Measurements from ENCODE around the gene DUSP15.
"Not testable (repeated sequence)": the region's sequence is repeated elsewhere in the genome, so short reads cannot be mapped to it uniquely, and the experiment has no call there.

The DUSP15 gene

DNA sequence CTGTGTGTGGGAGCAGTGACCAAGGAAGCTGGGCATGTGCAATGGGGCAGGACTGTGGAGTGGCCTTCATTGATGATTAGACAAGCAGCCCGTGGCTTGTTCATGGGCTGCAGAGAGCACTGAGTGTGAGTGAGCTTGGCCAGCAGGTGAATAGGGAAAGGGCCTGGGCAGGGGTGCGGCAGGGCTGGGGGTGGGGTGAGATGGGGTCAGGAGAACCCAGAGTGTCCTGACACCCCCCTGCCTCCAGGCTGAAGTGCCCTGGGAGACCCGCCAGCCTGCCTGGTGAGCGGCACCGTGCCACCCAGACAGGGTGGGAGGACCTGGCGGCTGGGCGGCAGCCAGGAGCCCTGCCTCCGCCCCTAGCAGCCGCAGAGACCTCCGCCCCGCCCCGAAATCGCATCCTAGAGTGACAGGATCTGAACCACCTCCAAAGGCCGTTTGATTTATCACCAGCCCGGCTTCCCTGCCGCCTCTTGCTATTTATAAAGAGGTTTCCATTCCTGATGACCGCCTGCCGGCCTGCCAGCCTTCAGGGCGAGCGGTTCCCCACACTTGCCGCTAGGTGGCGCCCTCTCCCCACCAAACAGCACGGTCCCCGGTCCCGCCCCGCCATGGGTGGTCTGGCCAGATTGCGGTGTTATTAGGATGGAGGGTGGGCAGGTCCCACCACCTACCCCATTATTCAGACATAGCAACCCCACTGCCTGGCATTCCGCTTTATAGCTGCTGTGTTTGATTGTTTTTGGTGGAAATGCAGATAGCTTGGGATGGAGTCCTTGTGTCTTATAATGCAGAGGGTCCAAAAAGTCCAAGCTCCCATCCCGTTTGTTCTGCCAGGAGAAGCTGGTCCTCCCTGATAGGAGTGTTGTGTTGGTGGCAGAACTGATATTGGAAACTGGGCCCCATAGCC, 47.7 kb downstream of the DUSP15 start:
- DNase-seq (ENCODE audit: low spot score), result peak; percentile 90

DNA sequence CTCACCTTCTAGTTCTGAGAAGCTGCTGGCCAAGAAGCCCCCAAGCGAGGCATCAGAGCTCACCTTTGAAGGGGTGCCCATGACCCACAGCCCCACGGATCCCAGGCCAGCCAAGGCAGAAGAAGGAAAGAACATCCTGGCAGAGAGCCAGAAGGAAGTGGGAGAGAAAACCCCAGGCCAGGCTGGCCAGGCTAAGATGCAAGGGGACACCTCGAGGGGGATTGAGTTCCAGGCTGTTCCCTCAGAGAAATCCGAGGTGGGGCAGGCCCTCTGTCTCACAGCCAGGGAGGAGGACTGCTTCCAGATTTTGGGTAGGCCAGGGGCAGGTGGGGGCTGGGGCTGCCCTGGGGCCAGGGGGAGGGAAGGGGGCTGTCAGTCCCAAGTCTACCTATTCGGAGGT, 48.9 kb downstream of the DUSP15 start:
- no peak for DNase-seq (ENCODE audit: low spot score)

DNA sequence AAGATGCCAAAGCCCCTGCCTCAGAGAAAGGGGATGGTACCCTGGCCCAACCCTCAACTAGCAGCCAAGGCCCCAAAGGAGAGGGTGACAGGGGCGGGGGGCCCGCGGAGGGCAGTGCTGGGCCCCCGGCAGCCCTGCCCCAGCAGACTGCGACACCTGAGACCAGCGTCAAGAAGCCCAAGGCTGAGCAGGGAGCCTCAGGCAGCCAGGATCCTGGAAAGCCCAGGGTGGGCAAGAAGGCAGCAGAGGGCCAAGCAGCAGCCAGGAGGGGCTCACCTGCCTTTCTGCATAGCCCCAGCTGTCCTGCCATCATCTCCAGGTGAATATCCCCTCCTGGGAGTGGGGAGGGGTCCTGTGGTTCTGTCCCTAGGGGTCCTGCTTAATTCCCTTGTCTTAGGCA, 50.1 kb downstream of the DUSP15 start:
- DNase-seq (ENCODE audit: low spot score), result no peak

DNA sequence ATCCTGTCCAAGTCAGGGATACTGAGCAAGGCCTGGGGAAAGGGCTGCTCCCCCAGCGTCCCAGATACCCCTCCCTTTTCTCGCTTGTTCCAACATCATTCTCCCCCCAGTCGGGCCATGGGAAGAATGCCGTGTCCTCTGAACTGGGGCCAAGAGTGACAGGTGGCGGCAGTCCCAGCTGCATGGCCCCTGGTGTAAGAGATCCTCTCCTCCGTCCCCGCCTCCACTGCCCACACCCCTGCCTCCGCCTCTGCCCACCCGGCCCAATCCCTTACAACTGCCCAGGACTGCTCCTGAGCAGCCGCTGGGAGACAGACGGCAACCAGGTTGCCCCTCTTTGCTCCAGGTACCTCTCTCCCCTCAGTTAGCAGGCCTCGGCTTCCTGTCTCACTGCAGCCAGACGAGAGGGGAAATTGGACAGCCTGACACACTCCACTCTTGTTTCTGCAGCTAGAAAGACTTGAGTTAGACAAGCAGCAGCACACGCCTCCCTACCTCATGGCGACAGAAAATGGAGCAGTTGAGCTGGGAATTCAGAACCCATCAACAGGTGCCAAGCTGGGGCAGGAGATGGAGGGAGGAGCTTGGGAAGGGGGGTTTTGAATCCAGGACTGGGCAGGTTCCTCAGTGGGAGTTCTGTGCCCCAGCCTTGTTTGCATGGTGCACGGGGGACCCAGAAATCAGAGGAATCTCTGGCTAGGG, 51.1 kb downstream of the DUSP15 start, which contains the start of gene MYLK2:
TSS of gene MYLK2 (plus strand) at position 274 of the 702 bp plus-strand sequence. CDS start at position 499, 225 bp downstream.
- no peak for DNase-seq (ENCODE audit: low spot score)

DNA sequence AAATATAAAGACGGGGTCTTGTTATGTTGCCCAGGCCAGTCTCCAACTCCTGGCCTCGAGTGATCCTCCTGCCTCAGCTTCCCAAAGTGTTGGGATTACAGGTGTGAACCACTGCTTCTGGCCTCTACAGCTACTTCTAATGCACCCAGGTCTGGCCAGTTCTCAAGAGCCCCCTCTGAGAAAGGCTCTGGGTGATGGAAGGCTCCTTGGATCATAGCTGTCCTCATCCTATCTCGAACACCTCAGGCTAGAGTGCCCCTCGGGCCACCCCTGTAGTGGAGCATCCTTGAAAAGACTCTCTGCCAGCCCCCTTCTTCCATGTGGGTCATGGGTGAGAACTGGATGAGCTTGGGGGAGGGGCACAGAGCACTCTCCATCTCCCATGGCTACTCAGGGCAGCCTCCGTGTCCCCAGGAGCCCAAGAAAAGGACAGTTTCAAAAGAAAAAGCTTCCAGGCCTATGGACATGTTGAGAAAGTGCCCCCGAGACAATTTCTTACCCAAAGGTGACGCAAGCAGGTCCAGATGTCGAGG, 51.9 kb downstream of the DUSP15 start:
- no peak for DNase-seq (ENCODE audit: low spot score)

DNA sequence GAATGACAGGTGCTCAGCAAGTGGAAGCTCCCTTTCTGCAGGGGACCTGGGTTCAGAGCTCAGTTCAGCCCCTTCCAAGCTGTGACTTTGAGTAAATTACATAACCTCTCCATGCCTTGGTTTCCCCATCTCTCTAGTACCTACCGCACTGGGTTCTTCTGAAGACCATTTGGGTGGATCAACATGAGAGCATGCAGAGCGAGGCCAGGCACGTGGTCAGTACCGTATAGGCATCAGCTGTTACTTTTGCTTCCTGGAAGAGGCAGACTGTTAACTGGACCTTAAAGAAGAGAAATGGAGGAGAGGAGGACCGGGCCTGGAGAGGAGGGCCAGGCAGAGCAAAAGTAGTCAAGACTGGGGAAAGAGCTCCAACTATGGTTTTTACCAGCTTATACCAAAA, 52.9 kb downstream of the DUSP15 start:
- no peak for DNase-seq (ENCODE audit: low spot score)

DNA sequence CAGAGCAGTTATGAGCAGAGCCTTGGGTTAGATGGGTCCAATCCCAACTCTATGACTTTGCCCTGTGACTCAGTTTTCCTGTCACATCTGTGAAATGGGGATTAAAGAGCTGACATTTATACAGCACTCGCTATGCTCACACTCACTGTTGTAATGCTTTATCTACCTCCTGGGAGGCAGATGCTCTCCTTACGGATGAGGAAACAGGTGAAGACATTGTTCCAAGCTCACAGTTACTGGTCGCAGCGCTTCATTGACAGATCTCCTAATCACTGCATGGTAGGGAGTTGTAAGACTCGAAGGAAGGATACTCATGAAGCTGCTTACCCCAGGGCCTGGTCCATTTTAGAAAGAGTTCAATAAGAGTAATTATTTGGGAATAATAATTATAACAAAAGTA, 54.1 kb downstream of the DUSP15 start:
- DNase-seq (ENCODE audit: low spot score), result no peak

DNA sequence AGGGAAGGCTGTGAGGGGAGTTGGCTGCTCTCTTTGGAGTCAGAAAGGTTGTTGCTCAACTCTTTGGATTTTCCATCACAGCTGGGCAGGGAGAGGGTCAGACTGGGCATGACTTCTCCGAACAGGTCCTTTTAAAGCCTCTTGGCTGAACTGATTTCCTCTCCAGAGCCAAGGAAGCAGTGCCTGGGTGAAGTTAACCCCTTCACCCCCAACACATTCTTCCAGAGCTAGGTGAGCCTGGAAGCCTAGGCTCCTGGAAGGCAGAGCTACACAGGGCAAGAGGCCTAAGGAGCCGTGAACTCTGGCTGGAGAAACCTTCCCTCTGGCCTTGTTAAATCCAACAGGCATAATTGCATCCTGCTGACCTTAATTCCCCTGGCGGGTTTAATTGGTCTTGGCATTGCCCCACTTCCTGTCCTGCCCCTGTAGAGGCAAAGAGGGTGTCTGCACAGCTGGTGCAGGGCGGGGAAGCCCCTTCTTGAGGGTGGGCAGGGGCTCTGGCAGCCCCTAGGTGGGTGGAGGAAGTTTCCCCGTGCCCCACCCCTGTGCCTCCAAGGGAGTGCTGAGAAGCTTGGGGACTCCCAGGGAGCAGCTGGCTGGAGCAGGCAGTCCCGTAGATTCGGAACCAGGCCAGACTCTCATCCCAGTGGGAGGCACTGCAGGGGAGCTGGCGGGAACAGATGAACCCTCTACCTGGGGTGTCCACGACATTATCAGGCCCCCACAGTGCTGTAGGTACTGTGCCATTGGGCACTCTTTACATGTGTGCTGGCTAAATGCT, 54.7 kb downstream of the DUSP15 start:
- peak; percentile 48 for DNase-seq (ENCODE audit: low spot score)

DNA sequence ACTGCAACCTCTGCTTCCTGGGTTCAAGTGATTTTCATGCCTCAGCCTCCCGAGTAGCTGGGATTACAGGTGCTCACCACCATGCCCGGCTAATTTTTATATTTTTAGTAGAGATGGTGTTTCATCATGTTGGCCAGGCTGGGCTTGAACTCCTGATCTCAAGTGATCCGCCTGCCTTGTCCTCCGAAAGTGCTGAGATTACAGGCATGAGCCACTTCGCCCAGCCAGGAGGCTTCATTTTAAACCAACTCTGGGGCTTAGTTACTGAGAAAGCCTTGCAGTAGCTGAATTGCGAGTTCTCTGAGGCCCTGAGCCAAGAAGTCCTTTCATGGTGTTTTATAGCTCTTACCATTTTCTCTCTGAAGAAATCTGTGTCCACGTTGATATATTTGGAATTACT, 56.2 kb downstream of the DUSP15 start:
- DNase-seq (ENCODE audit: low spot score), result not testable (repeated sequence)

DNA sequence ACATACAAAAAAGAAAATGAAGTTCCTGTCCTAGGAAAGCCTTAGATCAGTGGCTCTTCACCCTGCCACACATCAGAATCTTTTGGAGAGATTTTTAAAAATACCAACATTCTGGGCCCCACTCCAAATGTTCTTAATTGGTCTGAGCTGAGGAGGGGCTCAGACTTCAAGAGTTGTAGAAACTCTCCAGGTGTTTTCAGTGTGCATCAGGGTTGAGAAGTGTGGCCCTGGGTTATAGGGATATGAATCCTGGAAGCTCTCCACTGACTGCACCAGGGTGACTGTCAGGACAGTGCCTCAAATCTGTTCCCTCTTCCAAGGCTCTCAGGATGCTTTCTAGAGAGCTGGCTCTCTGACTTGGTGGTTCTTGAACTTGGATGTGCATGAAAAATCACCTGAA, 56.7 kb downstream of the DUSP15 start:
- DNase-seq (ENCODE audit: low spot score), result no peak

DNA sequence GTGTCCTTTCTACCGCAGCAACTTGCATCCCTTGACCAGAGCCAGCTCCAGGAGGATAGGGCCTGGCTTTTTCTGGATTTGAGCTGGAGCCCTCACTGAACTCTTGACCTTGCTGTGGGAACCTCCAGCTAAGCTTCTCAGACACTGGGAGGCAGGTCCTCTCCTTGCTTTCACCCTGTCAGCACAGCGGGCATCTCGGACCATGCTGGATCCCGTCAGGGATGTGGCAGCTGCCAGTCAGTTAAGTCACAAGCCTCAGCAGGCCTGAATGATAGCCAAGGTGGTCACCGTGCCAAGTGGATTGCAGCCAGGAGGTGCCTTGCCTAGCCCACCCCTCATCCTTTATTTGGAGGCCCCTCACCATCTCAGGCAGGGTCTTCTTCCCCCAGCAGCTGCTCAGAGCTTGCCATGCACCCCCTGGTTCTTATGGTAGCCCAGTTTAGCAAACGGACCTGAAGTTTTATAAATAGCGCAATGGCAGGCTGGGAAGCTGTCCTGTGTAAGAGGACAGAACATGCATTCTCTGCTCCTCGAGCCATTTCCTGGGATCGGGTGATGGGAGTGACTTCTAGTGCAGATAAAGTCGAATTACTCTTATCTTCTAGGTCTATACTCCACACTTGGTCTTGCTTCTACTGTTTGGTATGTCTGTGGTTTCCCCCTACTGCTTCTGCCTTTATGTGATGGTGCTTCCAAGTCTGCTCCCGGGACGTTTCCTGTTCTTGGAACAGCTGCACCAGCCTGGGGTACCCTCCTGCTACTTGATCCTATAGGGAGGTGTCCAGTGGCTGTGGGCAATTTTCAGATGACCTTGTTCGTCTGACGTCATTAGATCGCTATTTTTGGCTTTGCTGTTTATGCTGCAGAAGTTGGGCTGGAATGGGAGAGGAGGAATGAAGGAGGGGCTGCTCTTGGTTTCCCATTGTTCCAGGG, 58.3 kb downstream of the DUSP15 start:
- peak; percentile 71 for DNase-seq (ENCODE audit: low spot score)

DNA sequence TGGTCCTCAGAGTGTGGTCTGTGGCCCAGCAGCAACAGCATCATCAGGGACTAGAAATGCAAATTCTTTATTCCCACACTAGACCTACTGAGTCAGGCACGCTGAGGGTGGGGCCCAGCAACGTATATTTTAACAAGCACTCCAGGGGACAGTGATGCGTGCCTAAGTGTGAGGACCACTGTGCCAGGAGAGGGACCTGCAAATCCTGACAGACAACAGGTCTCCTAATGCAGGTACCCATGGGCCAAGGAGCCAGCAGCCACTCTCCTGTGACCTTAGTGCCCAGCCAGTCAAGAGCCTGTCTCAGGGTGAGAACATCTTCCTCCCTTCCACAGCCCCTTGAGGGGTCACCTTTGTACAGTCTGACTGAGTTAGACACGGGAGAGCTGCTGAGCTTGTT, 59.1 kb downstream of the DUSP15 start:
- no peak for DNase-seq (ENCODE audit: low spot score)
